ENCODE results near the gene PPARD. TPM values are rescaled to one million over a fixed set of nuclear protein-coding genes. Genes with fewer than 3 reads are reported as not detected.
A peak's percentile ranks its signal among the peaks of the same experiment; 100 is the strongest.
"Not testable (repeated sequence)": the region's sequence is repeated elsewhere in the genome, so short reads cannot be mapped to it uniquely, and the experiment has no call there.

Gene PPARD
- total RNA-seq, 5 donors from 2014 or later (not counting 1 experiment from before 2014, with no cell fraction given): 36.8 to 41.3 (median 37.9) TPM

GRCh38 chr6:35302604-35303241 lies 39.6 kb upstream of the PPARD start:
- peak overlapping the region; percentile 96 to 97 for H3K27ac Mint-ChIP-seq
- DNase-seq: peak; percentile 67 to 90 (median 84)
- Histone ChIP-seq H3K36me3 (ENCODE audit: control insufficient read depth in 2 of 2, extremely low read depth in 1 of 2, insufficient read depth in 1 of 2, low read length in 1 of 2) (peaks cover 0 to 29% of the 10 kb centered on the region in 2 donors), H3K27ac (ENCODE audit: low read length) (peak overlapping the region; percentile 93), H3K4me1 (ENCODE audit: control insufficient read depth in 1 of 2, extremely low read depth in 1 of 2, insufficient read depth in 2 of 2, low read length in 2 of 2) (peaks cover 51 to 76% of the 10 kb centered on the region in 2 experiments), H3K9me3 (no peaks in the 10 kb centered on the region), H3K27me3 (replicated peaks in 1 of 2; ENCODE audit: control insufficient read depth in 2 of 2, extremely low read depth in 1 of 2, insufficient read depth in 2 of 2, low read length in 1 of 2) (no peaks in the 10 kb centered on the region), H3K4me3 (ENCODE audit: control insufficient read depth in 1 of 2, extremely low read depth in 1 of 2, low read length in 1 of 2) (peak overlapping the region; percentile 56 to 61)
- H3K27me3 Mint-ChIP-seq: no peaks in the 10 kb centered on the region
- H3K9me3 Mint-ChIP-seq: no peaks in the 10 kb centered on the region
- H3K4me1 Mint-ChIP-seq: peaks cover 75 to 83% (median 75%) of the 10 kb centered on the region in 3 donors
- ChIA-PET POLR2A (interaction anchor here in 1 of 2 donors (0.6 to 0.7 kb wide), 3 partner anchors 9 to 385 kb away, joined by 3 read pairs; no protein-coding TSS in a partner anchor), CTCF (interaction anchor here (0.6 to 1.6 kb wide), 19 partner anchors 8 to 434 kb away, joined by 3 to 15 read pairs (median 4); partner anchors contain the start of genes ARMC12 (in 1 of the 2), FANCE (in 1 of the 2) and PPARD (in 1 of the 2))
- ATAC-seq (replicated peaks in 1 of 4): peak; percentile 86 to 93 (median 88)
- H3K36me3 Mint-ChIP-seq: peaks cover 37% of the 10 kb centered on the region
- 0% methylated on average over 1 of the region's 6 CpGs for WGBS (ENCODE audit: insufficient coverage)
- H3K4me3 Mint-ChIP-seq: peak overlapping the region; percentile 86 to 97 (median 92)

- no peaks in the 10 kb centered on the region for H3K27me3 ChIP-seq (replicated peaks in 1 of 2; ENCODE audit: control insufficient read depth in 2 of 2, extremely low read depth in 1 of 2, insufficient read depth in 2 of 2, low read length in 1 of 2)
- ATAC-seq (replicated peaks in 1 of 4) (no peak), DNase-seq (no peak)
- peaks cover 79 to 90% (median 83%) of the 10 kb centered on the region in 3 donors for H3K4me1 Mint-ChIP-seq
- ChIA-PET CTCF (interaction anchor here (0.6 to 1.2 kb wide), 3 partner anchors 218 to 408 kb away, joined by 3 to 5 read pairs (median 4); no protein-coding TSS in a partner anchor), POLR2A (no interaction called here)
- H3K4me1 ChIP-seq (ENCODE audit: control insufficient read depth in 1 of 2, extremely low read depth in 1 of 2, insufficient read depth in 2 of 2, low read length in 2 of 2): peaks cover 57 to 86% of the 10 kb centered on the region in 2 experiments
- peak overlapping the region; percentile 93 for H3K27ac ChIP-seq (ENCODE audit: low read length)
- no CpG with 5 or more reads among the region's 1 CpG for WGBS (ENCODE audit: insufficient coverage)
- H3K9me3 Mint-ChIP-seq: no peaks in the 10 kb centered on the region
- no peaks in the 10 kb centered on the region for H3K27me3 Mint-ChIP-seq
- no peaks in the 10 kb centered on the region for H3K9me3 ChIP-seq
- peaks cover under 1 to 38% of the 10 kb centered on the region in 2 donors for H3K36me3 ChIP-seq (ENCODE audit: control insufficient read depth in 2 of 2, extremely low read depth in 1 of 2, insufficient read depth in 1 of 2, low read length in 1 of 2)
- peak overlapping the region; percentile 86 to 97 (median 92) for H3K4me3 Mint-ChIP-seq
- H3K4me3 ChIP-seq (ENCODE audit: control insufficient read depth in 1 of 2, extremely low read depth in 1 of 2, low read length in 1 of 2): peak overlapping the region in 1 of 2 donors; percentile 61
- peaks cover 45% of the 10 kb centered on the region for H3K36me3 Mint-ChIP-seq
- H3K27ac Mint-ChIP-seq: peak overlapping the region; percentile 96 to 97
Observed at GRCh38 chr6:35304299-35304698, 38.1 kb upstream of the PPARD start.

GRCh38 chr6:35305117-35305516 lies 37.2 kb upstream of the PPARD start:
- Histone ChIP-seq H3K9me3 (no peaks in the 10 kb centered on the region), H3K36me3 (ENCODE audit: control insufficient read depth in 2 of 2, extremely low read depth in 1 of 2, insufficient read depth in 1 of 2, low read length in 1 of 2) (peaks cover 4 to 45% of the 10 kb centered on the region in 2 donors), H3K4me3 (ENCODE audit: control insufficient read depth in 1 of 2, extremely low read depth in 1 of 2, low read length in 1 of 2) (no peak overlapping the region), H3K27me3 (replicated peaks in 1 of 2; ENCODE audit: control insufficient read depth in 2 of 2, extremely low read depth in 1 of 2, insufficient read depth in 2 of 2, low read length in 1 of 2) (no peaks in the 10 kb centered on the region), H3K27ac (ENCODE audit: low read length) (peak overlapping the region; percentile 93), H3K4me1 (ENCODE audit: control insufficient read depth in 1 of 2, extremely low read depth in 1 of 2, insufficient read depth in 2 of 2, low read length in 2 of 2) (peaks cover 61 to 86% of the 10 kb centered on the region in 2 experiments)
- DNase-seq: peak in 5 of 35 experiments; percentile 18 to 69 (median 34)
- WGBS (ENCODE audit: insufficient coverage): no CpG with 5 or more reads among the region's 8 CpGs
- Mint-ChIP-seq H3K27me3 (no peaks in the 10 kb centered on the region), H3K4me3 (peak overlapping the region; percentile 6 to 46 (median 28)), H3K27ac (peak overlapping the region; percentile 55 to 65), H3K4me1 (peaks cover 79 to 91% (median 83%) of the 10 kb centered on the region in 3 donors), H3K36me3 (peaks cover 48% of the 10 kb centered on the region), H3K9me3 (no peaks in the 10 kb centered on the region)
- POLR2A ChIA-PET: interaction anchor here in 1 of 2 donors (0.7 kb wide), 1 partner anchor 67 kb away, joined by 3 read pairs; no protein-coding TSS in a partner anchor
- CTCF ChIA-PET: interaction anchor here (0.6 to 1.2 kb wide), 6 partner anchors 12 to 407 kb away, joined by 3 to 6 read pairs (median 4); no protein-coding TSS in a partner anchor
- no peak for ATAC-seq (replicated peaks in 1 of 4)

GRCh38 chr6:35307138-35307537 lies 35.2 kb upstream of the PPARD start:
- DNase-seq; H3K4me3 ChIP-seq (ENCODE audit: control insufficient read depth in 1 of 2, extremely low read depth in 1 of 2, low read length in 1 of 2); ATAC-seq (replicated peaks in 1 of 4); H3K9me3 Mint-ChIP-seq; H3K27me3 ChIP-seq (replicated peaks in 1 of 2; ENCODE audit: control insufficient read depth in 2 of 2, extremely low read depth in 1 of 2, insufficient read depth in 2 of 2, low read length in 1 of 2); CTCF ChIA-PET; H3K27me3 Mint-ChIP-seq; H3K9me3 ChIP-seq; H3K27ac ChIP-seq (ENCODE audit: low read length): not testable (repeated sequence)
- H3K36me3 ChIP-seq (ENCODE audit: control insufficient read depth in 2 of 2, extremely low read depth in 1 of 2, insufficient read depth in 1 of 2, low read length in 1 of 2): peaks cover 4 to 58% of the 10 kb centered on the region in 2 donors
- peaks cover 60 to 86% of the 10 kb centered on the region in 2 experiments for H3K4me1 ChIP-seq (ENCODE audit: control insufficient read depth in 1 of 2, extremely low read depth in 1 of 2, insufficient read depth in 2 of 2, low read length in 2 of 2)
- Mint-ChIP-seq H3K36me3 (peaks cover 52% of the 10 kb centered on the region), H3K27ac (peak overlapping the region; percentile 85 to 89), H3K4me3 (peak overlapping the region in 1 of 3 donors; percentile 38), H3K4me1 (peaks cover 82 to 91% (median 84%) of the 10 kb centered on the region in 3 donors)
- POLR2A ChIA-PET: interaction anchor here in 1 of 2 donors (0.6 kb wide), 1 partner anchor 133 kb away, joined by 4 read pairs; no protein-coding TSS in a partner anchor
- 99% methylated on average over 15 of the region's 15 CpGs for WGBS (ENCODE audit: insufficient coverage)

GRCh38 chr6:35308543-35308942 lies 33.8 kb upstream of the PPARD start:
- Mint-ChIP-seq H3K36me3 (peaks cover 56% of the 10 kb centered on the region), H3K4me1 (peaks cover 82 to 89% (median 84%) of the 10 kb centered on the region in 3 donors), H3K27ac (peak overlapping the region; percentile 99), H3K4me3 (peak overlapping the region in 1 of 3 donors; percentile 78)
- CTCF ChIA-PET: interaction anchor here in 1 of 2 donors (0.7 kb wide), 2 partner anchors 17 to 141 kb away, joined by 3 read pairs; no protein-coding TSS in a partner anchor
- Histone ChIP-seq H3K27ac (ENCODE audit: low read length) (peak overlapping the region; percentile 88), H3K4me1 (ENCODE audit: control insufficient read depth in 1 of 2, extremely low read depth in 1 of 2, insufficient read depth in 2 of 2, low read length in 2 of 2) (peaks cover 64 to 80% of the 10 kb centered on the region in 2 experiments), H3K36me3 (ENCODE audit: control insufficient read depth in 2 of 2, extremely low read depth in 1 of 2, insufficient read depth in 1 of 2, low read length in 1 of 2) (peaks cover 4 to 70% of the 10 kb centered on the region in 2 donors)
- H3K9me3 Mint-ChIP-seq; H3K27me3 ChIP-seq (replicated peaks in 1 of 2; ENCODE audit: control insufficient read depth in 2 of 2, extremely low read depth in 1 of 2, insufficient read depth in 2 of 2, low read length in 1 of 2); POLR2A ChIA-PET; DNase-seq; H3K9me3 ChIP-seq; H3K27me3 Mint-ChIP-seq; H3K4me3 ChIP-seq (ENCODE audit: control insufficient read depth in 1 of 2, extremely low read depth in 1 of 2, low read length in 1 of 2); ATAC-seq (replicated peaks in 1 of 4): not testable (repeated sequence)
- WGBS (ENCODE audit: insufficient coverage): no CpG with 5 or more reads among the region's 2 CpGs

- 87% methylated on average over 7 of the region's 9 CpGs for WGBS (ENCODE audit: insufficient coverage)
- CTCF ChIA-PET: interaction anchor here (1.1 to 2.3 kb wide), 4 partner anchors 9 to 18 kb away, joined by 4 to 9 read pairs (median 6); partner anchors contain the start of gene DEF6 (in 1 of the 2)
- no peaks in the 10 kb centered on the region for H3K27me3 Mint-ChIP-seq
- peak overlapping the region; percentile 99 for H3K27ac Mint-ChIP-seq
- peaks cover 82 to 91% (median 84%) of the 10 kb centered on the region in 3 donors for H3K4me1 Mint-ChIP-seq
- H3K4me3 ChIP-seq (ENCODE audit: control insufficient read depth in 1 of 2, extremely low read depth in 1 of 2, low read length in 1 of 2): no peak overlapping the region
- H3K27ac ChIP-seq (ENCODE audit: low read length): peak overlapping the region; percentile 88
- ATAC-seq (replicated peaks in 1 of 4) (no peak), DNase-seq (no peak)
- H3K9me3 ChIP-seq: no peaks in the 10 kb centered on the region
- no peaks in the 10 kb centered on the region for H3K9me3 Mint-ChIP-seq
- peaks cover 4 to 72% of the 10 kb centered on the region in 2 donors for H3K36me3 ChIP-seq (ENCODE audit: control insufficient read depth in 2 of 2, extremely low read depth in 1 of 2, insufficient read depth in 1 of 2, low read length in 1 of 2)
- peak overlapping the region; percentile 70 to 78 (median 71) for H3K4me3 Mint-ChIP-seq
- H3K4me1 ChIP-seq (ENCODE audit: control insufficient read depth in 1 of 2, extremely low read depth in 1 of 2, insufficient read depth in 2 of 2, low read length in 2 of 2): peaks cover 61 to 70% of the 10 kb centered on the region in 2 experiments
- no peaks in the 10 kb centered on the region for H3K27me3 ChIP-seq (replicated peaks in 1 of 2; ENCODE audit: control insufficient read depth in 2 of 2, extremely low read depth in 1 of 2, insufficient read depth in 2 of 2, low read length in 1 of 2)
- POLR2A ChIA-PET: interaction anchor here in 1 of 2 donors (0.6 kb wide), 2 partner anchors 399 to 1230 kb away, joined by 3 to 8 read pairs; no protein-coding TSS in a partner anchor
- H3K36me3 Mint-ChIP-seq: peaks cover 59% of the 10 kb centered on the region
Observed at GRCh38 chr6:35309611-35310264, 32.6 kb upstream of the PPARD start.

Data from T-cell (primary cell).